Psoas muscle (tissue), 8 donors: Measurements from ENCODE around the gene KIF16B. TPM values are rescaled to one million over a fixed set of nuclear protein-coding genes. Genes with fewer than 3 reads are reported as not detected.

Source experiments
- ATAC-seq, 4 donors: fragments of 200-7000 bp; cut with Tn5 transposase; one replicate each; pipeline ENCODE4 v1.9.1; 2020; ENCODE audit warnings: moderate library complexity in 3 of 4, mild to moderate bottlenecking in 2 of 4
- DNase-seq, 2 donors: peaks; one replicate each; pipeline ENCODE4 v3.0.0-alpha.2; 2020
- H3K27ac ChIP-seq: fragments of 200-600 bp; one replicate; pipeline ENCODE4 v1.8.0; 2022
- H3K27me3 ChIP-seq, 3 donors: fragments of 200-600 bp in 1 of 3; one replicate each; pipeline versions ENCODE4 v1.6.1 to v1.8.0; 2013 to 2022; ENCODE audit warnings: low read length in 2 of 3, mild to moderate bottlenecking in 2 of 3, moderate library complexity in 1 of 3; ENCODE audit not compliant: insufficient read depth in 3 of 3
- H3K36me3 ChIP-seq, 2 donors: fragments of 200-600 bp in 1 of 2; one replicate each; pipeline versions ENCODE4 v1.6.1 to v1.8.0; 2013 to 2022; ENCODE audit warnings: low read depth in 1 of 2, mild to moderate bottlenecking in 1 of 2, moderate library complexity in 1 of 2; ENCODE audit not compliant: insufficient read depth in 1 of 2
- H3K4me1 ChIP-seq: fragments of 200-600 bp; one replicate; pipeline ENCODE4 v1.8.0; 2022
- H3K4me3 ChIP-seq: fragments of 200-600 bp; one replicate; pipeline ENCODE4 v1.8.0; 2022; ENCODE audit warnings: mild to moderate bottlenecking
- H3K9me3 ChIP-seq: fragments of 200-600 bp; one replicate; pipeline ENCODE4 v1.8.0; 2022
- WGBS, 3 donors: extraction: QIAGEN DNeasy Blood & Tissue Kit; methylation state at CpG; one replicate each; pipeline versions ENCODE4 v1.1.6 to v1.1.7; 2013; 5-methylcytosine and 5-hydroxymethylcytosine counted together
- intact Hi-C, 2 donors: fragments of 100-400 bp; cut with DNase I; formaldehyde crosslinking; loops; one replicate each; pipeline versions ENCODE4 v1.11.0 to v1.14.2; 2022
- polyA plus RNA-seq, 3 donors: library from polyadenylated mRNA; stranded (reverse); fragments of 200-250 nt; gene quantifications; one replicate each; pipeline ENCODE4 v1.2.3, GENCODE V29; 2013
- total RNA-seq, 4 donors: library from RNA; stranded (reverse); fragmentation: NEBNext Ultra II Directional in 2 of 4; extraction: Animal tissue kit (Norgen Biotek cat#: 25700) in 2 of 4; gene quantifications; one replicate each; pipeline versions ENCODE4 v1.2.1 to v1.2.4, GENCODE V29; 2021 to 2023
- TF ChIP-seq, protein P1 (sequence below): fragments of 200-600 bp; IDR thresholded peaks from one replicate; pipeline ENCODE4 v1.8.0; 2022; ENCODE audit warnings: antibody characterized with exemption
- donor health status: healthy with polysubstance abuse.
- donor health status: DM: no; HTN: no; CAD: no; lungs with moderate emphysema.
- donor health status: Bipolar disorder and iron deficiency.
- donor health status: healthy.
- donor health status: DM: yes; HTN: yes; CAD: no.
- donor health status: DM: no; HTN: no; CAD: no.
- donor health status: DM: no; HTN: no; CAD: no.
- donor health status: DM: yes; HTN: yes; CAD: no.

The KIF16B gene
- total and polyA plus RNA-seq, 7 donors, result 18.1 to 30.6 (median 24.1) TPM

GRCh38 chr20:16392346-16392745 lies 180.9 kb downstream of the KIF16B start:
- intact Hi-C loops, result no loop called here
- ATAC-seq (no peak), DNase-seq (no peak)
- Histone ChIP-seq H3K27me3 (no peaks in the 10 kb centered on the region), H3K9me3 (no peaks in the 10 kb centered on the region), H3K27ac (no peak overlapping the region), H3K4me1 (peaks cover 10% of the 10 kb centered on the region), H3K36me3 (peaks cover 0 to 2% of the 10 kb centered on the region in 2 donors), H3K4me3 (no peak overlapping the region)
- TF ChIP-seq, protein P1, sequence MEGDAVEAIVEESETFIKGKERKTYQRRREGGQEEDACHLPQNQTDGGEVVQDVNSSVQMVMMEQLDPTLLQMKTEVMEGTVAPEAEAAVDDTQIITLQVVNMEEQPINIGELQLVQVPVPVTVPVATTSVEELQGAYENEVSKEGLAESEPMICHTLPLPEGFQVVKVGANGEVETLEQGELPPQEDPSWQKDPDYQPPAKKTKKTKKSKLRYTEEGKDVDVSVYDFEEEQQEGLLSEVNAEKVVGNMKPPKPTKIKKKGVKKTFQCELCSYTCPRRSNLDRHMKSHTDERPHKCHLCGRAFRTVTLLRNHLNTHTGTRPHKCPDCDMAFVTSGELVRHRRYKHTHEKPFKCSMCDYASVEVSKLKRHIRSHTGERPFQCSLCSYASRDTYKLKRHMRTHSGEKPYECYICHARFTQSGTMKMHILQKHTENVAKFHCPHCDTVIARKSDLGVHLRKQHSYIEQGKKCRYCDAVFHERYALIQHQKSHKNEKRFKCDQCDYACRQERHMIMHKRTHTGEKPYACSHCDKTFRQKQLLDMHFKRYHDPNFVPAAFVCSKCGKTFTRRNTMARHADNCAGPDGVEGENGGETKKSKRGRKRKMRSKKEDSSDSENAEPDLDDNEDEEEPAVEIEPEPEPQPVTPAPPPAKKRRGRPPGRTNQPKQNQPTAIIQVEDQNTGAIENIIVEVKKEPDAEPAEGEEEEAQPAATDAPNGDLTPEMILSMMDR, result no peak
- 93 to 97% (median 97%) methylated on average over 8 of the region's 8 CpGs for WGBS, 3 donors

- TF ChIP-seq, protein P1, result no peak
- H3K4me3 ChIP-seq, result no peak overlapping the region
- DNase-seq (no peak), ATAC-seq (no peak)
- no peak overlapping the region for H3K27ac ChIP-seq
- no peaks in the 10 kb centered on the region for H3K27me3 ChIP-seq
- peaks cover 0 to 2% of the 10 kb centered on the region in 2 donors for H3K36me3 ChIP-seq
- intact Hi-C loops, result no loop called here
- no peaks in the 10 kb centered on the region for H3K4me1 ChIP-seq
- WGBS, 3 donors, result 85 to 91% (median 87%) methylated on average over 4 of the region's 4 CpGs
- no peaks in the 10 kb centered on the region for H3K9me3 ChIP-seq
Measured at GRCh38 chr20:16390991-16391390, 182.3 kb downstream of the KIF16B start.

DNA sequence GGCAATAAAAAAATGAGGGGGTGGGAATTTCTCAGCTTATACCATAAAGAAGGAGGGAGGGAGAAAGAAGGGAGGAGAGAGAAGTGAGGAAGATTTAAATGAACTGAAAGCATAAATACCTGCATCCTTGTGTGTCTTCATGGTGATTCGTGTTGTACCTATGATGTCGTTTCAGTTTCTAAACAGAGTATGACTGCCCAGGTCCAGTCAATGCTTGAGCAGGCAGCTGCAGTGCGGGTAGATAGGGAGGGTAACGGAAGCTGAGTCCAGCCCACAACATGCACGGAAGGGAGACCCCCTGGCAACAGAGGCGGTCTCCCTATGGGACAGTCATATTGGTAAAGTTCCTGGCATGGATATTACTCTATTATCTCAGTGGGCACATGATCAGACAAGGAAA lies 184.5 kb downstream of the KIF16B start:
- Histone ChIP-seq H3K9me3 (no peaks in the 10 kb centered on the region), H3K4me1 (no peaks in the 10 kb centered on the region), H3K36me3 (peaks cover 0 to 2% of the 10 kb centered on the region in 2 donors), H3K27me3 (no peaks in the 10 kb centered on the region), H3K4me3 (no peak overlapping the region), H3K27ac (no peak overlapping the region)
- ATAC-seq (no peak), DNase-seq (no peak)
- intact Hi-C loops, result no loop called here
- 96 to 98% (median 98%) methylated on average over 6 of the region's 6 CpGs for WGBS, 3 donors
- TF ChIP-seq, protein P1, result no peak

DNA sequence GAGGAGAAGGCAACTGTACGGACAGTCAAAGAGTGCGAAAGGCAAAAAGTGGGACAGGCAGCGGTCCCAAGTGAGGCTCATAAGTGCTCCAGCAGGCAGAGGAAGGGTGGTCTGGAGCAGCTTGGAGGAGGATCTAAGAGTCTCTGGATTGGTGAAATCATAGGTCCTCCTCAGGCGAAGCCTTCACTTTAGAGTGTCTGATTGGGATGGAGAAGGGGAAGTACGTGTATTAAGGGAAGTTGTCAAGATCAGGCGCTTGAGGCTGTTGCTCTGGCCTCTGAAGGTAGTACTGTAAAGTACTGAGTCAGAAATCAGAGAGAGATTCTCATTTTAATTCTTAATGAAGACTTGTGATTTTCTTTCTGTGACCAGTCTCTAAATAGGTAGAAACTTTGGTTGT lies 185.6 kb downstream of the KIF16B start:
- H3K9me3 ChIP-seq, result no peaks in the 10 kb centered on the region
- ATAC-seq (no peak), DNase-seq (no peak)
- 95 to 97% (median 95%) methylated on average over 6 of the region's 6 CpGs for WGBS, 3 donors
- H3K27me3 ChIP-seq, result no peaks in the 10 kb centered on the region
- intact Hi-C loops, result no loop called here
- H3K4me1 ChIP-seq, result no peaks in the 10 kb centered on the region
- TF ChIP-seq, protein P1, result no peak
- no peak overlapping the region for H3K4me3 ChIP-seq
- H3K36me3 ChIP-seq, result peaks cover 0 to 2% of the 10 kb centered on the region in 2 donors
- no peak overlapping the region for H3K27ac ChIP-seq

GRCh38 chr20:16385891-16386290 lies 187.4 kb downstream of the KIF16B start:
- 78 to 88% (median 83%) methylated on average over 5 of the region's 5 CpGs for WGBS, 3 donors

More at GRCh38 chr20:16385891-16386290, 187.4 kb downstream of the KIF16B start:
- no peak for DNase-seq
- ATAC-seq, result no peak
- Histone ChIP-seq H3K36me3 (peaks cover 0 to 2% of the 10 kb centered on the region in 2 donors), H3K4me1 (no peaks in the 10 kb centered on the region), H3K27me3 (no peaks in the 10 kb centered on the region), H3K9me3 (no peaks in the 10 kb centered on the region), H3K4me3 (no peak overlapping the region), H3K27ac (no peak overlapping the region)
- intact Hi-C loops, result no loop called here
- TF ChIP-seq, protein P1, result no peak
